ENCODE data around the gene LRRC71.

The LRRC71 gene

GRCh38 chr1:156896490-156897033 lies 23.9 kb upstream of the LRRC71 start:
- TF ChIP-seq GATA1 (IDR thresholded peaks at IDR 0.05; ENCODE audit: low read depth, low read length) (no peak), POLR2A (IDR thresholded peaks at IDR 0.05; ENCODE audit: low read length) (no peak)
- DNase-seq, result no peak

GRCh38 chr1:156897078-156897825 lies 23.2 kb upstream of the LRRC71 start:
- no peak for DNase-seq

GRCh38 chr1:156898161-156898566 lies 22.3 kb upstream of the LRRC71 start:
- no peak for TF ChIP-seq GATA1 (IDR thresholded peaks at IDR 0.05; ENCODE audit: low read depth, low read length)
- no peak for TF ChIP-seq POLR2A (IDR thresholded peaks at IDR 0.05; ENCODE audit: low read length)
- DNase-seq, result no peak

More at GRCh38 chr1:156897078-156897825, 23.2 kb upstream of the LRRC71 start:
- no peak for TF ChIP-seq POLR2A (IDR thresholded peaks at IDR 0.05; ENCODE audit: low read length)
- no peak for TF ChIP-seq GATA1 (IDR thresholded peaks at IDR 0.05; ENCODE audit: low read depth, low read length)

GRCh38 chr1:156898971-156899664 lies 21.3 kb upstream of the LRRC71 start:
- DNase-seq, result no peak
- no peak for TF ChIP-seq POLR2A (IDR thresholded peaks at IDR 0.05; ENCODE audit: low read length)
- TF ChIP-seq GATA1 (IDR thresholded peaks at IDR 0.05; ENCODE audit: low read depth, low read length), result no peak

GRCh38 chr1:156899956-156900718 lies 20.3 kb upstream of the LRRC71 start:
- no peak for TF ChIP-seq GATA1 (IDR thresholded peaks at IDR 0.05; ENCODE audit: low read depth, low read length)
- TF ChIP-seq POLR2A (IDR thresholded peaks at IDR 0.05; ENCODE audit: low read length), result no peak
- no peak for DNase-seq

- TF ChIP-seq POLR2A (IDR thresholded peaks at IDR 0.05; ENCODE audit: low read length), result no peak
- no peak for TF ChIP-seq GATA1 (IDR thresholded peaks at IDR 0.05; ENCODE audit: low read depth, low read length)
Observed at GRCh38 chr1:156900896-156901589, 19.4 kb upstream of the LRRC71 start.

GRCh38 chr1:156901590-156901900 lies 18.9 kb upstream of the LRRC71 start:
- TF ChIP-seq GATA1 (IDR thresholded peaks at IDR 0.05; ENCODE audit: low read depth, low read length) (no peak), POLR2A (IDR thresholded peaks at IDR 0.05; ENCODE audit: low read length) (no peak)
- DNase-seq, result no peak

More at GRCh38 chr1:156900896-156901589, 19.4 kb upstream of the LRRC71 start:
- DNase-seq, result no peak

GRCh38 chr1:156901966-156902915 lies 18.2 kb upstream of the LRRC71 start:
- no peak for DNase-seq
- TF ChIP-seq GATA1 (IDR thresholded peaks at IDR 0.05; ENCODE audit: low read depth, low read length) (no peak), POLR2A (IDR thresholded peaks at IDR 0.05; ENCODE audit: low read length) (no peak)

GRCh38 chr1:156903328-156904091 lies 16.9 kb upstream of the LRRC71 start:
- no peak for DNase-seq
- no peak for TF ChIP-seq POLR2A (IDR thresholded peaks at IDR 0.05; ENCODE audit: low read length)
- no peak for TF ChIP-seq GATA1 (IDR thresholded peaks at IDR 0.05; ENCODE audit: low read depth, low read length)

- TF ChIP-seq GATA1 (IDR thresholded peaks at IDR 0.05; ENCODE audit: low read depth, low read length) (no peak), POLR2A (IDR thresholded peaks at IDR 0.05; ENCODE audit: low read length) (no peak)
- DNase-seq, result no peak
Observed at GRCh38 chr1:156904187-156904959, 16.1 kb upstream of the LRRC71 start.

- TF ChIP-seq POLR2A (IDR thresholded peaks at IDR 0.05; ENCODE audit: low read length) (no peak), GATA1 (IDR thresholded peaks at IDR 0.05; ENCODE audit: low read depth, low read length) (no peak)
- no peak for DNase-seq
Observed at GRCh38 chr1:156905176-156905575, 15.3 kb upstream of the LRRC71 start.

Measured in erythroblast (primary cell).